D341Med (cell line): ENCODE results near the gene PROS1.
"Not testable (repeated sequence)": the region's sequence is repeated elsewhere in the genome, so short reads cannot be mapped to it uniquely, and the experiment has no call there.

Experiments used
- DNase-seq: peaks from one replicate; pipeline ENCODE4 v3.0.0; 2012; ENCODE audit warnings: low spot score

Gene PROS1

GRCh38 chr3:93969443-93969842 lies 4.3 kb downstream of the PROS1 start:
- no peak for DNase-seq

GRCh38 chr3:93965106-93965505 lies 8.6 kb downstream of the PROS1 start:
- DNase-seq: not testable (repeated sequence)

GRCh38 chr3:93962798-93963197 lies 10.9 kb downstream of the PROS1 start:
- DNase-seq: no peak

- no peak for DNase-seq
These were observed 12.2 kb downstream of the PROS1 start for GRCh38 chr3:93961489-93961888.

GRCh38 chr3:93961026-93961425 lies 12.7 kb downstream of the PROS1 start:
- no peak for DNase-seq

GRCh38 chr3:93949958-93950357 lies 23.7 kb downstream of the PROS1 start:
- DNase-seq: not testable (repeated sequence)

GRCh38 chr3:93937485-93937884 lies 36.2 kb downstream of the PROS1 start:
- not testable (repeated sequence) for DNase-seq

- DNase-seq: no peak
These were observed 37.1 kb downstream of the PROS1 start for GRCh38 chr3:93936549-93936948.

- no peak for DNase-seq
These were observed 39.2 kb downstream of the PROS1 start for GRCh38 chr3:93934366-93935046.

- DNase-seq: no peak
These were observed 42.0 kb downstream of the PROS1 start for GRCh38 chr3:93931597-93932229.

- no peak for DNase-seq
These were observed 43.7 kb downstream of the PROS1 start for GRCh38 chr3:93930041-93930440.

GRCh38 chr3:93926789-93927188 lies 46.9 kb downstream of the PROS1 start:
- no peak for DNase-seq

GRCh38 chr3:93924491-93924890 lies 49.2 kb downstream of the PROS1 start:
- no peak for DNase-seq

- DNase-seq: no peak
These were observed 50.7 kb downstream of the PROS1 start for GRCh38 chr3:93923006-93923405.

- not testable (repeated sequence) for DNase-seq
These were observed 56.1 kb downstream of the PROS1 start for GRCh38 chr3:93917546-93918029.

GRCh38 chr3:93913623-93914022 lies 60.1 kb downstream of the PROS1 start:
- not testable (repeated sequence) for DNase-seq

- no peak for DNase-seq
These were observed 62.5 kb downstream of the PROS1 start for GRCh38 chr3:93911206-93911605.

GRCh38 chr3:93910097-93910496 lies 63.6 kb downstream of the PROS1 start:
- DNase-seq: no peak

GRCh38 chr3:93907132-93907531 lies 66.6 kb downstream of the PROS1 start:
- DNase-seq: no peak

- peak; percentile 24 for DNase-seq
These were observed 67.5 kb downstream of the PROS1 start for GRCh38 chr3:93906245-93906644.

GRCh38 chr3:93904568-93904967 lies 69.1 kb downstream of the PROS1 start:
- no peak for DNase-seq

GRCh38 chr3:93878250-93879017 lies 95.3 kb downstream of the PROS1 start:
- DNase-seq: not testable (repeated sequence)

- DNase-seq: not testable (repeated sequence)
These were observed 96.3 kb downstream of the PROS1 start for GRCh38 chr3:93877427-93877826.
